ENCODE results near the gene ITCH.

DNA sequence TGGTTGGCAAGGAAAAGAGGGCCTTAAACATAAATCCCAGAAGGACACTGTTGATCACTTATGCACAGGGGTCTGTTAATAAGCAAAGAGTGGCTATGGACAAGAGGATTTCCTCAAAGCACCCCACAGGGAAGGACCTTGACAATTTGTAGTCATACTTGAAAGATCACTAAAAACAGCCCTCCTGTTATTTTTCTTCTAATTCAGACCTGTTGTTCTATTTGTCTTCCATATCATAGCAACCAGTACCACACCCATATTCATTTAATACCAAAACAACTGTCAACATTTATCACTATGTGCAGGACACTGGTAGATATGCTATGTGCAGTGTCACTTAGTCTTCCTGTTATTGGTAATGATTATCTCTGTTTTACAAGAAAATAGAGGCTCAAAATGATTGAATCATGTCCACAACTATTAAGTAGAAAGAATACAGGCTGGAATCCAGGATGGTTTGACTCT lies 149.9 kb downstream of the ITCH start:
- TF ChIP-seq, protein P1, sequence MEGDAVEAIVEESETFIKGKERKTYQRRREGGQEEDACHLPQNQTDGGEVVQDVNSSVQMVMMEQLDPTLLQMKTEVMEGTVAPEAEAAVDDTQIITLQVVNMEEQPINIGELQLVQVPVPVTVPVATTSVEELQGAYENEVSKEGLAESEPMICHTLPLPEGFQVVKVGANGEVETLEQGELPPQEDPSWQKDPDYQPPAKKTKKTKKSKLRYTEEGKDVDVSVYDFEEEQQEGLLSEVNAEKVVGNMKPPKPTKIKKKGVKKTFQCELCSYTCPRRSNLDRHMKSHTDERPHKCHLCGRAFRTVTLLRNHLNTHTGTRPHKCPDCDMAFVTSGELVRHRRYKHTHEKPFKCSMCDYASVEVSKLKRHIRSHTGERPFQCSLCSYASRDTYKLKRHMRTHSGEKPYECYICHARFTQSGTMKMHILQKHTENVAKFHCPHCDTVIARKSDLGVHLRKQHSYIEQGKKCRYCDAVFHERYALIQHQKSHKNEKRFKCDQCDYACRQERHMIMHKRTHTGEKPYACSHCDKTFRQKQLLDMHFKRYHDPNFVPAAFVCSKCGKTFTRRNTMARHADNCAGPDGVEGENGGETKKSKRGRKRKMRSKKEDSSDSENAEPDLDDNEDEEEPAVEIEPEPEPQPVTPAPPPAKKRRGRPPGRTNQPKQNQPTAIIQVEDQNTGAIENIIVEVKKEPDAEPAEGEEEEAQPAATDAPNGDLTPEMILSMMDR (conservative IDR thresholded peaks at IDR 0.05 in 1 of 2, IDR thresholded peaks at IDR 0.05 in 1 of 2; ENCODE audit: extremely low read depth in 1 of 2, insufficient read depth in 1 of 2, low read depth in 1 of 2, low read length in 2 of 2), result no peak
- TF ChIP-seq EZH2 (IDR thresholded peaks at IDR 0.05; ENCODE audit: borderline replicate concordance, low read length), result no peak
